ENCODE results near the gene CSNK1E.

CSNK1E gene

DNA sequence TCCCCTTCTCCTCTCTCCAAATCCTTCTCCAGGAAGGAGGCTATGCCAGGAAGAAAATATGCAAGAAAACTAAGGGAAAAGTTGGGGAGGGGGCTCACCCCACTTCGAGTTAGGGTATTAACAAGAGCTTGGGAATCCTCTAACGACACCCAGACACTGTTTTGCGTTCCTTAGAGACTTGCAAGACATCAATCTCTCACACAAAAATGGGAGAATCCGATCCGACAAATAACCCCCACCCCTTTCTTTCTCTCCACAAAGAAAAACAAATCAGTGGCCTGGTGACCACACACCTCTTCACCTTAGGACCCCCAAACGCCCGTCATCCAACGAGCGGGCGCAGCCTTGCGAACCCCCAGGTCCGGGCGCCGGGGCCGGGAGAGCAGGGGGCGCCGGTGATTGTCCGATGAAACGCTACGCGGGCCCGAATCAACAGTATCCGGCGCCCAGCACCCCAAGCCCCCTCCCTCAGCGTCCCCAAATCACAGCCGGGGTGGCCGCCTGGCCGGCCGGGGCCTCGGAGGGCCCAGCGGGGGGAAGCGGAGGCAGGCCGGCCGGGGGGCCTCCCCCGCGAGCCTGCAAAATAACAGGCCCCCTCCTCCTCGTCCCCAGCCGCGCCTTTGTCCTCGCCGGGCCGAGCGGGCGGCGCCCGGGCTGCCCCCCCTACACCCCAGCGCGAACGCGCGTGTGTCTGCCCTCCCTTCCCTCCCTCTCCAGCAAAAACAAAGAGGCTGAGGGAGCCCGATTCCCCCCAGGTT, 690 bp downstream of the CSNK1E start:
- peak overlapping the region; percentile 84 for H3K4me3 ChIP-seq (ENCODE audit: low read length)
- peaks cover 58% of the 10 kb centered on the region for H3K4me1 ChIP-seq (ENCODE audit: control insufficient read depth, low read length)
- H3K27ac ChIP-seq (ENCODE audit: low read depth, low read length): peak overlapping the region; percentile 63
- H3K9me2 ChIP-seq (replicated peaks; ENCODE audit: control insufficient read depth, low read length): no peaks in the 10 kb centered on the region
- peaks cover 43% of the 10 kb centered on the region for H3K36me3 ChIP-seq (ENCODE audit: control insufficient read depth, low read length)
- peaks cover 62% of the 10 kb centered on the region for H3K79me2 ChIP-seq (ENCODE audit: control insufficient read depth, low read length)
- no peaks in the 10 kb centered on the region for H3K9me3 ChIP-seq (ENCODE audit: control insufficient read depth, insufficient read depth, low read length)
- H3K27me3 ChIP-seq (ENCODE audit: control insufficient read depth, low read length): no peaks in the 10 kb centered on the region
- TF ChIP-seq, protein P1, sequence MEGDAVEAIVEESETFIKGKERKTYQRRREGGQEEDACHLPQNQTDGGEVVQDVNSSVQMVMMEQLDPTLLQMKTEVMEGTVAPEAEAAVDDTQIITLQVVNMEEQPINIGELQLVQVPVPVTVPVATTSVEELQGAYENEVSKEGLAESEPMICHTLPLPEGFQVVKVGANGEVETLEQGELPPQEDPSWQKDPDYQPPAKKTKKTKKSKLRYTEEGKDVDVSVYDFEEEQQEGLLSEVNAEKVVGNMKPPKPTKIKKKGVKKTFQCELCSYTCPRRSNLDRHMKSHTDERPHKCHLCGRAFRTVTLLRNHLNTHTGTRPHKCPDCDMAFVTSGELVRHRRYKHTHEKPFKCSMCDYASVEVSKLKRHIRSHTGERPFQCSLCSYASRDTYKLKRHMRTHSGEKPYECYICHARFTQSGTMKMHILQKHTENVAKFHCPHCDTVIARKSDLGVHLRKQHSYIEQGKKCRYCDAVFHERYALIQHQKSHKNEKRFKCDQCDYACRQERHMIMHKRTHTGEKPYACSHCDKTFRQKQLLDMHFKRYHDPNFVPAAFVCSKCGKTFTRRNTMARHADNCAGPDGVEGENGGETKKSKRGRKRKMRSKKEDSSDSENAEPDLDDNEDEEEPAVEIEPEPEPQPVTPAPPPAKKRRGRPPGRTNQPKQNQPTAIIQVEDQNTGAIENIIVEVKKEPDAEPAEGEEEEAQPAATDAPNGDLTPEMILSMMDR (IDR thresholded peaks at IDR 0.05; ENCODE audit: low read depth, low read length, poor library complexity, severe bottlenecking): no peak
- no peak for TF ChIP-seq EZH2phosphoT487 (IDR thresholded peaks at IDR 0.05; ENCODE audit: borderline replicate concordance, low read length)
- H3K4me2 ChIP-seq (ENCODE audit: low read length): peak overlapping the region; percentile 96
- peaks cover 24% of the 10 kb centered on the region for H4K20me1 ChIP-seq (ENCODE audit: control insufficient read depth, insufficient read depth, low read depth, low read length)
- no peaks in the 10 kb centered on the region; the same call in 1 of the 2 replicates for H3F3A ChIP-seq (ENCODE audit: control insufficient read depth, insufficient read depth)

DNA sequence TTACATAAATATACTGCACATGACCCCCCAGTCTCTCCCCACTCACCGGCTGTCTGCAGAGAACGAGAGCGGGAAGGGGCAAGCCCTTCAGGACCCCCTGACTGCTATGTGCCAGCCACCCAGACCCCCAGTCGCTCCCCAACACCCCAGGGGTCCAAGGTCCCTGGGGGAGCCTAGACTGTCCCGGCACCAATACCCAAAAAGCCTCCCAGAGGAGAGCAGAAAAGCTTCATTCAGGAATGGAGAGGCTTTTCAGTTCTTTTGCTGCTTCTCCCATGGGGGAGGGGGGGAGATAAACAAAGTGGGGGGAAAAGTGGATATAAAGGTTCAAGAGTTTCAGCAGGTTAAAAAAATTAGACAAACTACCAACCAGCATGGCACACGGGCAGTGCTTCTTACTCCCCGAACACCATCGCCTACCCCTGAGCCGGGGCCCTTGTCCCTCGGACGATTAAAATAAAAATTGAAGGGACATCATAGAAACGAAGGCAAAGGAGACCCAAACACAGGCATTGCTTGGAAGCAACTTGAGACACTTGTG, 1.3 kb downstream of the CSNK1E start:
- TF ChIP-seq, protein P1 (IDR thresholded peaks at IDR 0.05; ENCODE audit: low read depth, low read length, poor library complexity, severe bottlenecking): no peak
- TF ChIP-seq EZH2phosphoT487 (IDR thresholded peaks at IDR 0.05; ENCODE audit: borderline replicate concordance, low read length): no peak
- Histone ChIP-seq H3K27ac (ENCODE audit: low read depth, low read length) (peak overlapping the region; percentile 63), H3K4me2 (ENCODE audit: low read length) (peak overlapping the region; percentile 96), H4K20me1 (ENCODE audit: control insufficient read depth, insufficient read depth, low read depth, low read length) (peaks cover 28% of the 10 kb centered on the region), H3K4me1 (ENCODE audit: control insufficient read depth, low read length) (peaks cover 64% of the 10 kb centered on the region), H3K9me2 (replicated peaks; ENCODE audit: control insufficient read depth, low read length) (no peaks in the 10 kb centered on the region), H3F3A (ENCODE audit: control insufficient read depth, insufficient read depth) (no peaks in the 10 kb centered on the region; the same call in 1 of the 2 replicates), H3K9me3 (ENCODE audit: control insufficient read depth, insufficient read depth, low read length) (no peaks in the 10 kb centered on the region), H3K36me3 (ENCODE audit: control insufficient read depth, low read length) (peaks cover 50% of the 10 kb centered on the region), H3K79me2 (ENCODE audit: control insufficient read depth, low read length) (peaks cover 69% of the 10 kb centered on the region), H3K27me3 (ENCODE audit: control insufficient read depth, low read length) (no peaks in the 10 kb centered on the region), H3K4me3 (ENCODE audit: low read length) (peak overlapping the region; percentile 84)

DNA sequence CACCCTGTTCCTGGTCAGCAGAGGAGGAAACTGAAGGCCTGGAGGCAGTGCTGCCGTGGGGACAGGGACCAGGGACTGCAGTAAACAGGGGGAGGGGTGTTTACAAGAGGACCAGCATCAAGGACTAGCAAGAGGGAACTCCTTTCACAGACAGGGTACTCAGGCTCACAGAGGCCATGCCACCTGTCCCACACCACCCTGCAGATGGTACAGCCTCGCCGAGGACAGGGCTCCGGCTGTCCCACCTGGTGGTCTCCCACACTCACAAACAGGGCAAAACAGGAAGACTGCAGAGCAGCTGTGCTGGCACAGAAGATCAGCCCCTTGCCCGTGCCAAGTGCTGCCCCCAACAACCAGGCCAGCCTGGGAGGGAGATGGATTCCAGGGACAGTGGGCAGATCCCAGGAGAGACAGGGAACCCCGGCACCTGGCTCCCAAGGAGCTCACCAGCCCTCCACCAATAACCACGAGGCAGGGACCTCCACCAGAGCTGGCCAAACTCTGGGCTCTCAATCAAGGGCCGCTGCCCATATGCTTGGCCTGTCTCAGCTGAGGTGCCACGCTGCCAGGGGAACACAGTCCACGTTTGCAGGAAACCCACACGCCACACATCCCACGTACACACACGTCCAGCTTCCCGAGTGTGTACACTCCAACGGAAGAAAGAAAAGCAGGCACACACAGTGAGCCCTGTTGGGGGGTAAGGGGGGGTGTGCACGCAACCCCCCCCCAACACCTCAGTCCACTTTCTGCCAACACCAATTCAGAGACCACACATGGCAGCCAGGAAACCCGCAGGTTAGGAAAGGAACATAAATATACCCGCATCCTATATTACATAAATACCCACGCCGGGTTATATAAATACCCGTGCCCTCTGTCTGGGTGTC, 2.1 kb downstream of the CSNK1E start:
- peak overlapping the region; percentile 84 for H3K4me3 ChIP-seq (ENCODE audit: low read length)
- peak overlapping the region; percentile 96 for H3K4me2 ChIP-seq (ENCODE audit: low read length)
- peaks cover 30% of the 10 kb centered on the region for H4K20me1 ChIP-seq (ENCODE audit: control insufficient read depth, insufficient read depth, low read depth, low read length)
- peaks cover 57% of the 10 kb centered on the region for H3K36me3 ChIP-seq (ENCODE audit: control insufficient read depth, low read length)
- no peaks in the 10 kb centered on the region for H3K27me3 ChIP-seq (ENCODE audit: control insufficient read depth, low read length)
- H3K27ac ChIP-seq (ENCODE audit: low read depth, low read length): peak overlapping the region; percentile 63
- no peak for TF ChIP-seq EZH2phosphoT487 (IDR thresholded peaks at IDR 0.05; ENCODE audit: borderline replicate concordance, low read length)
- TF ChIP-seq, protein P1 (IDR thresholded peaks at IDR 0.05; ENCODE audit: low read depth, low read length, poor library complexity, severe bottlenecking): no peak
- H3K79me2 ChIP-seq (ENCODE audit: control insufficient read depth, low read length): peaks cover 76% of the 10 kb centered on the region
- H3K4me1 ChIP-seq (ENCODE audit: control insufficient read depth, low read length): peaks cover 71% of the 10 kb centered on the region
- H3K9me2 ChIP-seq (replicated peaks; ENCODE audit: control insufficient read depth, low read length): no peaks in the 10 kb centered on the region
- no peaks in the 10 kb centered on the region; the same call in 1 of the 2 replicates for H3F3A ChIP-seq (ENCODE audit: control insufficient read depth, insufficient read depth)
- no peaks in the 10 kb centered on the region for H3K9me3 ChIP-seq (ENCODE audit: control insufficient read depth, insufficient read depth, low read length)
